Duodenal mucosa (tissue), 2 donors: ENCODE data around the gene CREG2.
A peak's percentile ranks its signal among the peaks of the same experiment; 100 is the strongest.

Experiments used
- H3K27ac ChIP-seq: one replicate; pipeline ENCODE4 v1.7.0; 2013; ENCODE audit warnings: low read depth, low read length
- H3K27me3 ChIP-seq, 2 donors: one replicate each; pipeline ENCODE4 v1.7.0; 2013; ENCODE audit warnings: low read length in 2 of 2, control low read depth in 1 of 2; ENCODE audit not compliant: insufficient read depth in 2 of 2, control insufficient read depth in 1 of 2
- H3K36me3 ChIP-seq, 2 donors: one replicate each; pipeline ENCODE4 v1.7.0; 2013; ENCODE audit warnings: low read length in 2 of 2, control low read depth in 1 of 2; ENCODE audit not compliant: insufficient read depth in 2 of 2, control insufficient read depth in 1 of 2
- H3K4me1 ChIP-seq, 2 donors: one replicate each; pipeline ENCODE4 v1.7.0; 2013; ENCODE audit warnings: low read length in 2 of 2, control low read depth in 1 of 2; ENCODE audit not compliant: insufficient read depth in 2 of 2, control insufficient read depth in 1 of 2
- H3K4me3 ChIP-seq, 2 donors: one replicate each; pipeline ENCODE4 v1.7.0; 2013; ENCODE audit warnings: low read length in 2 of 2, low read depth in 1 of 2
- H3K9ac ChIP-seq, 2 donors: one replicate each; pipeline ENCODE4 v1.7.0; 2013; ENCODE audit warnings: low read length in 2 of 2, low read depth in 1 of 2
- H3K9me3 ChIP-seq, 2 donors: one replicate each; pipeline ENCODE4 v1.7.0; 2013; ENCODE audit warnings: low read length in 2 of 2, control low read depth in 1 of 2; ENCODE audit not compliant: control insufficient read depth in 1 of 2

Gene CREG2

GRCh38 chr2:101339266-101339880 is 47.9 kb downstream of the CREG2 start:
- H3K9ac ChIP-seq = no peak overlapping the region

DNA sequence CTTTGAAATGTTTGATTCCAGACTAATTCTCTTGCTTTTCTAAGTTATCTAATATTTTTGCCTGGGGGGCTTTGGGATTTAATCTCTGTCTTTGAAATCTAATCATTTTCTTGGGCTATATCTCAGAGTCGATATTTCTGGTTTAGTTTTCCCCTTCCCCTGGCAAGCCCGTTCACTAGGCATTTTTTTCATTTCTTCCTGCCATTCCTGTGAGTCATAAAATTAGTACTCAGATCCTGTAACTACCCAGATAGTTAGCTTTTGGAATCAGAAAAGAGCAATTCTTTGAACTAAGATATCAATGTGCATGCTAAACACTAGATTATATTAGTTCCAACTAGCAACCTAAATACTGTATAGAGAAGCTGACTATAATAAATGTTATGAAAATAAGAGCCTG is 49.4 kb downstream of the CREG2 start:
- H3K36me3 ChIP-seq = no peaks in the 10 kb centered on the region
- no peak overlapping the region for H3K9ac ChIP-seq
- H3K9me3 ChIP-seq = no peaks in the 10 kb centered on the region
- no peaks in the 10 kb centered on the region for H3K27me3 ChIP-seq
- no peaks in the 10 kb centered on the region for H3K4me1 ChIP-seq
- no peak overlapping the region for H3K27ac ChIP-seq
- no peak overlapping the region for H3K4me3 ChIP-seq

More at GRCh38 chr2:101339266-101339880, 47.9 kb downstream of the CREG2 start:
- no peaks in the 10 kb centered on the region for H3K36me3 ChIP-seq
- H3K27ac ChIP-seq = no peak overlapping the region
- no peaks in the 10 kb centered on the region for H3K9me3 ChIP-seq
- no peaks in the 10 kb centered on the region for H3K4me1 ChIP-seq
- no peaks in the 10 kb centered on the region for H3K27me3 ChIP-seq
- H3K4me3 ChIP-seq = no peak overlapping the region

GRCh38 chr2:101332885-101333766 is 54.2 kb downstream of the CREG2 start:
- Histone ChIP-seq H3K27me3 (no peaks in the 10 kb centered on the region), H3K9me3 (no peaks in the 10 kb centered on the region), H3K9ac (no peak overlapping the region), H3K4me1 (peaks cover 30 to 32% of the 10 kb centered on the region in 2 donors), H3K36me3 (no peaks in the 10 kb centered on the region), H3K4me3 (no peak overlapping the region), H3K27ac (no peak overlapping the region)

DNA sequence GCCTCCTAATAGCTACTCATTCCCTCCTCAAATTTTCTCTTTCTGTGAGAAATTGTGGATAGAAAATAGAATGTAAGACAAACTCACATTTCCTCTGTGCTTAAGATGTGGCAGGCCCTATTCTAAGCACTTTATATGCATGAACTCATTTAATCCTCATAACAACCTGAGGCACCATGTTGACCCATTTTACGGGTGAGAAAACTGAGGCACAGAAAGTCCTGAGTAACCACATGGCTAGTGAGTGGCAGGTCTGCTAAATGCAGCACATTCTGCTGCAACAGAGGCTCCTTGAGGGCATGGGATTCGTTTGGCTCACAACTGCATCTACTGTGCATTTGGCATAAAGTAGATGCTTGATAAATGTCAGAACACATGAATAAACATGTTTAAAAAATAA is 56.1 kb downstream of the CREG2 start:
- Histone ChIP-seq H3K27ac (no peak overlapping the region), H3K4me1 (peaks cover 36 to 38% of the 10 kb centered on the region in 2 donors), H3K36me3 (no peaks in the 10 kb centered on the region), H3K9ac (peak overlapping the region in 1 of 2 donors; percentile 34), H3K9me3 (peaks cover 0 to 2% of the 10 kb centered on the region in 2 donors), H3K27me3 (no peaks in the 10 kb centered on the region), H3K4me3 (no peak overlapping the region)

- Histone ChIP-seq H3K9ac (peak overlapping the region in 1 of 2 donors; percentile 34), H3K27ac (no peak overlapping the region)
Observed at GRCh38 chr2:101330253-101330933, 56.9 kb downstream of the CREG2 start.

DNA sequence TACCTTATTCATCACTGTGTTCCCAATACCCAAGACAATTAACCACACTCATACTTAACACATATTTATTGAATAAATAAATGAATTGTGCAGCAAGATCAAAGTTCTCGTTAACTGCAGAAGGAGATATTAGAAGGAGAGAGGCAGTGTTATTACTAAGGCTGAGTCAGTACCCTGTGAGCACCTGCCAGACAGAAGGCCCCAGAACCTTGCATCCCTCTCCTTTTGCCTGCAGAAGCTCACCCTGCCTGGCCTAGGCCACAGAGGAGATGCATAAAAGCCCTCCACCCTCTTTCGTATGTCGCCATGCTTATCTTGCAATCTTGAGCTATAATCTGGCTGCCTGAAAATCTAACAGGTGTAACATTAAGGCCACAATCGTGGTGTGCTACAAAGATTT is 58.3 kb downstream of the CREG2 start:
- Histone ChIP-seq H3K36me3 (no peaks in the 10 kb centered on the region), H3K27ac (no peak overlapping the region), H3K9me3 (peaks cover 5 to 12% of the 10 kb centered on the region in 2 donors), H3K4me1 (peaks cover 36 to 38% of the 10 kb centered on the region in 2 donors), H3K4me3 (peak overlapping the region in 1 of 2 donors; percentile 42), H3K27me3 (no peaks in the 10 kb centered on the region), H3K9ac (no peak overlapping the region)

More at GRCh38 chr2:101330253-101330933, 56.9 kb downstream of the CREG2 start:
- H3K4me3 ChIP-seq = peak overlapping the region in 1 of 2 donors; percentile 11
- no peaks in the 10 kb centered on the region for H3K36me3 ChIP-seq
- H3K9me3 ChIP-seq = peaks cover 3 to 10% of the 10 kb centered on the region in 2 donors
- H3K27me3 ChIP-seq = no peaks in the 10 kb centered on the region
- peaks cover 36 to 38% of the 10 kb centered on the region in 2 donors for H3K4me1 ChIP-seq

DNA sequence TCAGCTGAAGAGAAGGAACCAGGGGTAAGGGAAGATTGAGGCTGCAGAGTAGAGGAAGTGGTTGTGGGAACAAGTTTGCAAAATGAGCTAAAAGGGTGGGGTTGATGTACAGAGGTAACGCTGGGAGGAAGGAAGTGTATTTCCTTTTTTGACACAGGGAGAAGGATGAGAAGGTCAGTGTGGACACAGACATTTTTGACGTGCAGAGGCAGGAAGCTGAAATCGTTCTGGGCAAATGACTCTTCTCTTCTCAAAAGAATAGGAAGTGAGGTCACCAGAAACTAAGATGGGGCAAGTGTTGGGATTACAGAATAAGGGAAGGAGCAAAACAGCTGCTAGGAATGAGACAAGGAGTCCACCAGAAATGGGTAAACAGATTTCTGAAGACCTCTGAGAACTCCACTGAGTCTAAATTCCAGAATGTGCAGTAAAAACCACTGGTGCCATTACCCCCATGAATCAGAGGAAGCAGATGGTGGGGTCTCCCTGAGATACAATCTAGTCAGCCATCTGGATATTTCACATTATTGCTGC is 58.8 kb downstream of the CREG2 start:
- Histone ChIP-seq H3K27ac (no peak overlapping the region), H3K9me3 (peaks cover 5 to 12% of the 10 kb centered on the region in 2 donors), H3K4me1 (peaks cover 36 to 38% of the 10 kb centered on the region in 2 donors), H3K9ac (no peak overlapping the region), H3K36me3 (no peaks in the 10 kb centered on the region), H3K27me3 (no peaks in the 10 kb centered on the region), H3K4me3 (peak overlapping the region in 1 of 2 donors; percentile 42)

GRCh38 chr2:101327863-101328394 is 59.4 kb downstream of the CREG2 start:
- Histone ChIP-seq H3K9ac (no peak overlapping the region), H3K4me1 (peaks cover 36 to 38% of the 10 kb centered on the region in 2 donors), H3K4me3 (peak overlapping the region in 1 of 2 donors; percentile 23), H3K27me3 (no peaks in the 10 kb centered on the region), H3K9me3 (peaks cover 5 to 12% of the 10 kb centered on the region in 2 donors), H3K27ac (no peak overlapping the region), H3K36me3 (no peaks in the 10 kb centered on the region)

- H3K9ac ChIP-seq = no peak overlapping the region
- peaks cover 28 to 29% of the 10 kb centered on the region in 2 donors for H3K4me1 ChIP-seq
- H3K4me3 ChIP-seq = no peak overlapping the region
- no peaks in the 10 kb centered on the region for H3K27me3 ChIP-seq
- peaks cover 5 to 12% of the 10 kb centered on the region in 2 donors for H3K9me3 ChIP-seq
- no peaks in the 10 kb centered on the region for H3K36me3 ChIP-seq
- no peak overlapping the region for H3K27ac ChIP-seq
Observed at GRCh38 chr2:101325425-101325824, 61.9 kb downstream of the CREG2 start.
